SIG-M5 treated with dmso at 0.1 percent for 504 hours (cell line): Measurements from ENCODE around the gene TMUB1.

Experiments used
- DNase-seq: peaks from one replicate; lab custom pipeline; 2025; ENCODE audit not compliant: unreplicated experiment; lab: John Stamatoyannopoulos, UW

TMUB1 gene

DNA sequence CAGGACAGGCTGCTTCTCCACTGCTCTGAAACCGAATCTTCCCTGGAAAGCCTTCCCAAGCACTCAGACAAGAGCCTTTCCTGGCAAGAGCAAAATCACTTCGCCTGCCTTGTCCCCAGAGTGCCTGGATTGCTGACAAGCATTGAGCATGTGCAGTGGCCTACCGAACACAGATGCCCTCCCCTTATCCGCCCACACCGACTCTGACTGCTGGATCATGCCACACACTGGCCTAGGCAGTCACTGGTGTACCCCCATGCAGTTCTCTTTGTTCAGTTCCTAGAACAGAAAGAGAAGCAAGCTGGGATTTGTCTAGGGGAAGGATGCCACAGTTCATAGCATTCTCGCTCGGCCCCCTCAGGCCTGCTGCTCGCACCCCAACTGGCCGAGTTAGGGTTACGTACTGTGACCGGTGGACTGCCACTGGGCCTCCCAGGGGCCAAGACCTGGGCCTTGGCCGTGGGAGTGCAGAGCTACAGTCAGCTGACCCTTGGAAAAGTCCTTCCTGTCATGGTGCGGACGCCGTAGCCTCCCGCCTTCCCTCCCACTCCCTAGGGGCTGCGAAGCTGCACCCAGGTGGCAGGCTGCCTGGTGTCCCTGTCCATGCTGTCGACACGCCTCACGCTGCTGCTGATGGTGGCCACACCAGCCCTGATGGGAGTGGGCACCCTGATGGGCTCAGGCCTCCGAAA is 48.1 kb downstream of the TMUB1 start:
- no peak for DNase-seq

DNA sequence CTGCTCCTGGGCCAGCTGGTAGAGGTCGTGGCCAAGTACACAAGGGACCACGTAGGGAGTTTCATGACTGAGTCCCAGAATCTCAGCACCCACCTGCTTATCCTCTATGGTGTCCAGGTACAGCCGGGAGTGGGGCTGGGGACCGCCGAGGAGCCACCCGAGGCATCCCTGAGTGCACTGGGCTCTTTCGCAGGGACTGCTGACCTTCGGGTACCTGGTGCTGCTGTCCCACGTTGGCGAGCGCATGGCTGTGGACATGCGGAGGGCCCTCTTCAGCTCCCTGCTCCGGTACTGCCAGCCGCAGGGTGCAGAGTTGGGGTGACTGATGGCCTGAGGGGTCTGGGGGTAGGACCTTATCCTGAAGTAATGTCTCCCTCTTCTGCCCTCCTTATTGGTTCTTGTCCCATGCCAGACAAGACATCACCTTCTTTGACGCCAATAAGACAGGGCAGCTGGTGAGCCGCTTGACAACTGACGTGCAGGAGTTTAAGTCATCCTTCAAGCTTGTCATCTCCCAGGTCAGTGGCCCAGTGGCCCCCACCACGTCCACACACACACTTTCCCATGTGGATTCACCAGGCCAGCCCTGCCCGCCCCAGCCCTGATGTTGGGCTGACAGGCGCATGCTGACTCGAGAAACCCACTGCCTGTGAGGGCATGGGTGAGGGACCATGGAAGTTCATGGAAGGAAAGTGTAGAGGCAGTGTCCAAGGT is 48.8 kb downstream of the TMUB1 start:
- no peak for DNase-seq

- DNase-seq, result no peak
Observed at GRCh38 chr7:151033864-151034249, 49.4 kb downstream of the TMUB1 start.

DNA sequence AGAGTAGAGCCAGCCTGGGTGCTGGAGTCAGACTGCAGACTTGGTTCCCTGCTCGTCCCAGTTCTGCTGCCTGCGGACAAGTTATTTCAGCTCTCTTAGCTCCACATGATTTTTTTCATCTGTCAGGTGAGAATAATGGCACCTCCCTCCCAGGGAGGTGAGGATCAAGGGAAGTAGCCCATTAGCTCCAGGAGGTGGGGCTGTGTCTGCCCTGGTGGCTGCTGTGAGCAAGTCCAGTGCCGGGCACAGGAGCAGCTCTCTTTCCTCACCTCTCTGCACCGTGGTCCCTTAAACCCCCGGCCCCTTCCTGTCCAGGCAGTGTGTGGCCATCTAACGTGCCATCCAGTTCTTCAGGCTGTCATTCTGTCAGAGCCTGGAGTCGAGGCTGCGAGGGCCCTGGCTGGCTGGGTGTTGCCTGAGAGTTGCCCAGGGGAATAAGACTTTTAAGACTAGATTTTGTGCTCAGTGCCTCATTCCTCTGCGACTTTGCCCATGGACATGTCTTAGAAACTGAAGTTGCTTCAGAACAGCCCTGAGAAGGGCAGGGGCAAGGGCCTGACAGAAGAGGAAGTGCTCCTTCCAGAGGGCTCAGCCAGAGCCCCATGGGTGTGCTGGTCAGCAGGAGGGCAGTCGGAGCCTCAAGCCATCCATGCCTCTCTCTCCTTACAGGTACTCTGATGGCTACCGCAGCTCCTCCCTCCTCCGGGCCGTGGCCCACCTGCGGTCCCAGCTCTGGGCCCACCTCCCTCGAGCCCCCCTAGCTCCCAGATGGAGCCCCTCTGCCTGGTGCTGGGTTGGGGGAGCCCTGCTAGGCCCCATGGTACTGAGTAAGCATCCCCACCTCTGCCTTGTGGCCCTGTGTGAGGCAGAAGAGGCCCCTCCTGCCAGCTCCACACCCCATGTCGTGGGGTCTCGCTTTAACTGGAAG is 50.1 kb downstream of the TMUB1 start:
- DNase-seq, result no peak
